H9 (cell line): ENCODE results near the gene ERC2. TPM values are rescaled to one million over a fixed set of nuclear protein-coding genes. Genes with fewer than 3 reads are reported as not detected.

ENCODE experiments used
- DNase-seq: peaks from one replicate; pipeline ENCODE4 v3.0.0-alpha.2; 2017
- H2AFZ ChIP-seq: one replicate; pipeline ENCODE4 v1.6.1; 2013; ENCODE audit warnings: mild to moderate bottlenecking, low read length, control low read depth, moderate library complexity
- H2AK5ac ChIP-seq: 2 replicates; pipeline ENCODE4 v1.6.1; 2013; ENCODE audit warnings: low read length, control low read depth, mixed read lengths; ENCODE audit not compliant: insufficient read length
- H2BK120ac ChIP-seq: one replicate; pipeline ENCODE4 v1.6.1; 2013; ENCODE audit warnings: low read depth, mild to moderate bottlenecking, low read length, control low read depth, inconsistent platforms; ENCODE audit not compliant: poor library complexity, severe bottlenecking
- H2BK12ac ChIP-seq: 2 replicates; pipeline ENCODE4 v1.6.1; 2013; ENCODE audit warnings: low read length, control low read depth, mixed read lengths, low read depth; ENCODE audit not compliant: insufficient read length
- H2BK15ac ChIP-seq: 2 replicates; pipeline ENCODE4 v1.6.1; 2013; ENCODE audit warnings: low read depth, low read length, control low read depth
- H2BK20ac ChIP-seq: one replicate; pipeline ENCODE4 v1.6.1; 2013; ENCODE audit warnings: low read depth, mild to moderate bottlenecking, low read length, control low read depth, inconsistent platforms; ENCODE audit not compliant: poor library complexity, severe bottlenecking
- H2BK5ac ChIP-seq: 2 replicates; pipeline ENCODE4 v1.6.1; 2013; ENCODE audit warnings: low read length, control low read depth, mixed read lengths; ENCODE audit not compliant: insufficient read length
- H3K14ac ChIP-seq: 2 replicates; pipeline ENCODE4 v1.6.1; 2013; ENCODE audit warnings: low read length, control low read depth; ENCODE audit not compliant: insufficient read depth
- H3K18ac ChIP-seq: 2 replicates; pipeline ENCODE4 v1.6.1; 2013; ENCODE audit warnings: low read depth, mild to moderate bottlenecking, mixed read lengths, low read length, control low read depth; ENCODE audit not compliant: insufficient read length
- H3K23ac ChIP-seq: 2 replicates; pipeline ENCODE4 v1.6.1; 2013; ENCODE audit warnings: low read length, control low read depth, mixed read lengths, low read depth; ENCODE audit not compliant: insufficient read length
- H3K23me2 ChIP-seq: 2 replicates; pipeline ENCODE4 v1.6.1; 2013; ENCODE audit warnings: low read depth, mild to moderate bottlenecking, mixed read lengths, low read length, control low read depth; ENCODE audit not compliant: insufficient read length, poor library complexity, severe bottlenecking
- H3K27ac ChIP-seq: 2 replicates; pipeline ENCODE4 v1.5.1; 2013; ENCODE audit warnings: low read length, control low read depth, mixed read lengths, low read depth; ENCODE audit not compliant: insufficient read length
- H3K27me3 ChIP-seq: 2 replicates; pipeline ENCODE4 v1.6.1; 2013; ENCODE audit warnings: low read length, control low read depth, inconsistent platforms; ENCODE audit not compliant: insufficient read depth
- H3K4ac ChIP-seq: 2 replicates; pipeline ENCODE4 v1.6.1; 2013; ENCODE audit warnings: low read depth, mild to moderate bottlenecking, control low read depth, inconsistent platforms, low read length, moderate library complexity
- H3K4me1 ChIP-seq: 2 replicates; pipeline ENCODE4 v1.6.1; 2013; ENCODE audit warnings: low read length, control low read depth, inconsistent platforms; ENCODE audit not compliant: insufficient read depth
- H3K4me2 ChIP-seq: 2 replicates; pipeline ENCODE4 v1.6.1; 2013; ENCODE audit warnings: low read length, control low read depth, mixed read lengths; ENCODE audit not compliant: insufficient read length, insufficient read depth
- H3K56ac ChIP-seq: 2 replicates; pipeline ENCODE4 v1.6.1; 2013; ENCODE audit warnings: low read depth, mild to moderate bottlenecking, mixed read lengths, low read length, control low read depth; ENCODE audit not compliant: insufficient read length
- H3K79me1 ChIP-seq: 2 replicates; pipeline ENCODE4 v1.6.1; 2013; ENCODE audit warnings: low read depth, mild to moderate bottlenecking, moderate library complexity, low read length, control low read depth, inconsistent platforms; ENCODE audit not compliant: insufficient read depth, poor library complexity, severe bottlenecking
- H3K79me2 ChIP-seq: 2 replicates; pipeline ENCODE4 v1.6.1; 2013; ENCODE audit warnings: low read length, control low read depth, inconsistent platforms; ENCODE audit not compliant: insufficient read depth
- H3K9ac ChIP-seq: 2 replicates; pipeline ENCODE4 v1.6.1; 2013; ENCODE audit warnings: low read length, control low read depth, mixed read lengths; ENCODE audit not compliant: insufficient read length; ENCODE audit errors: extremely low read depth
- H3K9me3 ChIP-seq: one replicate; pipeline ENCODE4 v1.6.1; 2013; ENCODE audit warnings: low read depth, low read length, inconsistent platforms; ENCODE audit not compliant: control insufficient read depth
- H3T11ph ChIP-seq: one replicate; pipeline ENCODE4 v1.6.1; 2013; ENCODE audit warnings: mild to moderate bottlenecking, low read length, control low read depth, inconsistent platforms
- H4K20me1 ChIP-seq: one replicate; pipeline ENCODE4 v1.6.1; 2013; ENCODE audit not compliant: control insufficient read depth, insufficient read length, insufficient read depth
- H4K5ac ChIP-seq: 2 replicates; pipeline ENCODE4 v1.6.1; 2013; ENCODE audit warnings: low read depth, mild to moderate bottlenecking, mixed read lengths, low read length, control low read depth; ENCODE audit not compliant: insufficient read length
- H4K8ac ChIP-seq: replicated peaks from 2 replicates; pipeline ENCODE4 v1.6.1; 2013; ENCODE audit warnings: low read length, control low read depth, mixed read lengths, low read depth; ENCODE audit not compliant: insufficient read length
- H4K91ac ChIP-seq: 2 replicates; pipeline ENCODE4 v1.6.1; 2013; ENCODE audit warnings: low read depth, mild to moderate bottlenecking, moderate library complexity, mixed read lengths, low read length, control low read depth; ENCODE audit not compliant: insufficient read length
- H3K27ac Mint-ChIP-seq, 3 experiments: 2 replicates in 2 of 3; 3 replicates in 1 of 3; pipeline ENCODE4 v1.8.0; 2020 to 2021; ENCODE audit warnings: mixed read lengths in 3 of 3, mild to moderate bottlenecking in 1 of 3, moderate library complexity in 1 of 3
- H3K27me3 Mint-ChIP-seq: 2 replicates; pipeline ENCODE4 v1.8.0; 2021; ENCODE audit warnings: low read depth, mild to moderate bottlenecking, moderate library complexity, mixed read lengths
- H3K36me3 Mint-ChIP-seq, 3 experiments: 2 replicates in 2 of 3; 3 replicates in 1 of 3; pipeline ENCODE4 v1.8.0; 2020 to 2021; ENCODE audit warnings: low read depth in 3 of 3, mixed read lengths in 3 of 3; ENCODE audit not compliant: insufficient read depth in 1 of 3
- H3K4me1 Mint-ChIP-seq, 2 experiments: 2 replicates each; pipeline ENCODE4 v1.8.0; 2020; ENCODE audit warnings: mixed read lengths in 2 of 2
- H3K4me3 Mint-ChIP-seq, 2 experiments: 2 replicates in 1 of 2; 3 replicates in 1 of 2; pipeline ENCODE4 v1.8.0; 2020 to 2021; ENCODE audit warnings: mild to moderate bottlenecking in 2 of 2, mixed read lengths in 2 of 2, moderate library complexity in 1 of 2
- H3K9me3 Mint-ChIP-seq, 2 experiments: 2 replicates in 1 of 2; 3 replicates in 1 of 2; pipeline ENCODE4 v1.8.0; 2020; ENCODE audit warnings: mild to moderate bottlenecking in 2 of 2, mixed read lengths in 2 of 2, moderate library complexity in 1 of 2
- WGBS: extraction: QIAGEN DNeasy Blood & Tissue Kit; methylation state at CpG from one replicate; pipeline ENCODE4 v1.1.7; 2013; ENCODE audit warnings: missing lambda C conversion rate, low lambda C conversion rate, mixed read lengths; ENCODE audit not compliant: insufficient read length; ENCODE audit errors: extremely low coverage; 5-methylcytosine and 5-hydroxymethylcytosine counted together
- total RNA-seq: library from RNA; stranded (reverse); gene quantifications from 2 replicates; pipeline ENCODE4 v1.2.1, GENCODE V29; 2021
- TF ChIP-seq, protein P1 (sequence below): fragments of 200-600 bp; sonication (generic); conservative IDR thresholded peaks from 3 replicates; pipeline ENCODE4 v1.8.0; 2021; ENCODE audit warnings: antibody characterized with exemption, mild to moderate bottlenecking

Gene ERC2
- total RNA-seq, 1 experiment from 2014 or later = 15.4 TPM

GRCh38 chr3:56060521-56061278 lies 407.6 kb downstream of the ERC2 start:
- Histone ChIP-seq H2AK5ac (no peak overlapping the region), H3K23ac (no peak overlapping the region), H2BK120ac (no peak overlapping the region), H3T11ph (no peak overlapping the region), H3K79me2 (no peaks in the 10 kb centered on the region), H3K9ac (no peak overlapping the region), H2BK15ac (no peak overlapping the region), H4K8ac (no peak overlapping the region), H3K18ac (no peak overlapping the region), H2BK20ac (no peak overlapping the region), H2AFZ (no peak overlapping the region), H4K5ac (no peak overlapping the region), H3K4me1 (peaks cover 2% of the 10 kb centered on the region; the same call in 1 of the 2 replicates), H4K20me1 (no peaks in the 10 kb centered on the region), H3K4ac (no peak overlapping the region), H3K56ac (no peak overlapping the region), H3K9me3 (no peaks in the 10 kb centered on the region), H3K14ac (no peak overlapping the region), H4K91ac (no peak overlapping the region), H3K4me2 (no peak overlapping the region), H3K79me1 (no peaks in the 10 kb centered on the region), H2BK5ac (no peak overlapping the region), H3K27me3 (no peaks in the 10 kb centered on the region), H3K27ac (no peak overlapping the region), H3K23me2 (no peaks in the 10 kb centered on the region), H2BK12ac (no peak overlapping the region)
- Mint-ChIP-seq H3K4me3 (no peak overlapping the region), H3K27me3 (no peaks in the 10 kb centered on the region), H3K27ac (no peak overlapping the region), H3K4me1 (peaks cover 6 to 7% of the 10 kb centered on the region in 2 experiments), H3K36me3 (no peaks in the 10 kb centered on the region; a peak in 1 of 7 replicates), H3K9me3 (peaks cover 0 to 3% of the 10 kb centered on the region in 2 experiments; a peak in 2 of 5 replicates)
- DNase-seq = no peak
- TF ChIP-seq, protein P1, sequence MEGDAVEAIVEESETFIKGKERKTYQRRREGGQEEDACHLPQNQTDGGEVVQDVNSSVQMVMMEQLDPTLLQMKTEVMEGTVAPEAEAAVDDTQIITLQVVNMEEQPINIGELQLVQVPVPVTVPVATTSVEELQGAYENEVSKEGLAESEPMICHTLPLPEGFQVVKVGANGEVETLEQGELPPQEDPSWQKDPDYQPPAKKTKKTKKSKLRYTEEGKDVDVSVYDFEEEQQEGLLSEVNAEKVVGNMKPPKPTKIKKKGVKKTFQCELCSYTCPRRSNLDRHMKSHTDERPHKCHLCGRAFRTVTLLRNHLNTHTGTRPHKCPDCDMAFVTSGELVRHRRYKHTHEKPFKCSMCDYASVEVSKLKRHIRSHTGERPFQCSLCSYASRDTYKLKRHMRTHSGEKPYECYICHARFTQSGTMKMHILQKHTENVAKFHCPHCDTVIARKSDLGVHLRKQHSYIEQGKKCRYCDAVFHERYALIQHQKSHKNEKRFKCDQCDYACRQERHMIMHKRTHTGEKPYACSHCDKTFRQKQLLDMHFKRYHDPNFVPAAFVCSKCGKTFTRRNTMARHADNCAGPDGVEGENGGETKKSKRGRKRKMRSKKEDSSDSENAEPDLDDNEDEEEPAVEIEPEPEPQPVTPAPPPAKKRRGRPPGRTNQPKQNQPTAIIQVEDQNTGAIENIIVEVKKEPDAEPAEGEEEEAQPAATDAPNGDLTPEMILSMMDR = no peak
- WGBS = no CpG with 5 or more reads among the region's 6 CpGs
